Nephron progenitor cell (in vitro differentiated cells): ENCODE measurements around the gene ABCG1.

Source experiments
- DNase-seq: peaks from one replicate; pipeline ENCODE4 v3.0.0; 2021
- H3K27ac Mint-ChIP-seq: 2 replicates; pipeline ENCODE4 v1.8.0; 2021; ENCODE audit warnings: mild to moderate bottlenecking, moderate library complexity, mixed read lengths
- H3K27me3 Mint-ChIP-seq: 2 replicates; pipeline ENCODE4 v1.8.0; 2021; ENCODE audit warnings: mild to moderate bottlenecking, low read depth, mixed read lengths; ENCODE audit not compliant: poor library complexity
- H3K36me3 Mint-ChIP-seq: 2 replicates; pipeline ENCODE4 v1.8.0; 2021; ENCODE audit warnings: low read depth, mixed read lengths
- H3K4me1 Mint-ChIP-seq: 2 replicates; pipeline ENCODE4 v1.8.0; 2021; ENCODE audit warnings: mixed read lengths
- H3K4me3 Mint-ChIP-seq: 2 replicates; pipeline ENCODE4 v1.8.0; 2021; ENCODE audit warnings: mild to moderate bottlenecking, moderate library complexity, mixed read lengths
- H3K9me3 Mint-ChIP-seq: 2 replicates; pipeline ENCODE4 v1.8.0; 2021; ENCODE audit warnings: mild to moderate bottlenecking, moderate library complexity, mixed read lengths
- CTCF ChIP-seq: fragments of 200-600 bp; sonication (generic); IDR thresholded peaks from 2 replicates; pipeline ENCODE4 v1.5.0; 2021; ENCODE audit warnings: antibody characterized with exemption

Gene ABCG1

GRCh38 chr21:42302794-42303193 lies 83.9 kb downstream of the ABCG1 start:
- Mint-ChIP-seq H3K27ac (no peak overlapping the region), H3K36me3 (no peaks in the 10 kb centered on the region), H3K4me3 (no peak overlapping the region), H3K4me1 (peaks cover 9% of the 10 kb centered on the region), H3K27me3 (peaks cover 6% of the 10 kb centered on the region), H3K9me3 (no peaks in the 10 kb centered on the region)
- TF ChIP-seq CTCF: no peak
- DNase-seq: no peak

GRCh38 chr21:42303443-42303842 lies 84.5 kb downstream of the ABCG1 start:
- no peaks in the 10 kb centered on the region for H3K9me3 Mint-ChIP-seq
- no peaks in the 10 kb centered on the region for H3K36me3 Mint-ChIP-seq
- no peak for DNase-seq
- H3K4me1 Mint-ChIP-seq: peaks cover 2% of the 10 kb centered on the region
- no peak for TF ChIP-seq CTCF
- H3K27ac Mint-ChIP-seq: no peak overlapping the region
- no peak overlapping the region for H3K4me3 Mint-ChIP-seq
- H3K27me3 Mint-ChIP-seq: peaks cover 6% of the 10 kb centered on the region

GRCh38 chr21:42304556-42305454 lies 85.9 kb downstream of the ABCG1 start:
- H3K9me3 Mint-ChIP-seq: no peaks in the 10 kb centered on the region
- H3K4me3 Mint-ChIP-seq: no peak overlapping the region
- H3K36me3 Mint-ChIP-seq: no peaks in the 10 kb centered on the region
- DNase-seq: no peak
- H3K27ac Mint-ChIP-seq: no peak overlapping the region
- H3K4me1 Mint-ChIP-seq: no peaks in the 10 kb centered on the region
- TF ChIP-seq CTCF: no peak
- H3K27me3 Mint-ChIP-seq: peaks cover 7% of the 10 kb centered on the region

- peaks cover 6% of the 10 kb centered on the region for H3K4me1 Mint-ChIP-seq
- peaks cover 14% of the 10 kb centered on the region for H3K27me3 Mint-ChIP-seq
- H3K36me3 Mint-ChIP-seq: no peaks in the 10 kb centered on the region
- no peak overlapping the region for H3K4me3 Mint-ChIP-seq
- no peaks in the 10 kb centered on the region for H3K9me3 Mint-ChIP-seq
- H3K27ac Mint-ChIP-seq: no peak overlapping the region
- TF ChIP-seq CTCF: no peak
- DNase-seq: no peak
Observed at GRCh38 chr21:42305707-42306147, 86.8 kb downstream of the ABCG1 start.

- TF ChIP-seq CTCF: no peak
- peaks cover 7% of the 10 kb centered on the region for H3K4me1 Mint-ChIP-seq
- no peaks in the 10 kb centered on the region for H3K36me3 Mint-ChIP-seq
- no peak for DNase-seq
- H3K4me3 Mint-ChIP-seq: no peak overlapping the region
- H3K27me3 Mint-ChIP-seq: peaks cover 14% of the 10 kb centered on the region
- H3K9me3 Mint-ChIP-seq: no peaks in the 10 kb centered on the region
- H3K27ac Mint-ChIP-seq: no peak overlapping the region
Observed at GRCh38 chr21:42306366-42307035, 87.6 kb downstream of the ABCG1 start.
